WERI-Rb-1 (cell line): ENCODE data around the gene GHRL.
"Not testable (repeated sequence)": the region's sequence is repeated elsewhere in the genome, so short reads cannot be mapped to it uniquely, and the experiment has no call there.

Source experiments
- DNase-seq: peaks from one replicate; pipeline ENCODE4 v3.0.0-alpha.2; 2020
- H3K27ac ChIP-seq: fragments of 250-450 bp; sonication (Bioruptor Pico); 2 replicates; pipeline ENCODE4 v1.5.1; 2020; ENCODE audit warnings: mild to moderate bottlenecking, moderate library complexity
- H3K27me3 ChIP-seq: fragments of 250-450 bp; sonication (Bioruptor Pico); 2 replicates; pipeline ENCODE4 v1.5.1; 2021; ENCODE audit warnings: mild to moderate bottlenecking, low read depth, moderate library complexity; ENCODE audit not compliant: insufficient read depth, severe bottlenecking
- H3K36me3 ChIP-seq: fragments of 250-450 bp; sonication (Bioruptor Pico); 2 replicates; pipeline ENCODE4 v1.5.1; 2020; ENCODE audit warnings: mild to moderate bottlenecking, moderate library complexity
- H3K4me3 ChIP-seq: 2 replicates; pipeline ENCODE4 v1.5.1; 2011; ENCODE audit warnings: low read depth, mild to moderate bottlenecking, control low read depth, low read length
- H3K9me3 ChIP-seq: fragments of 250-450 bp; sonication (Bioruptor Pico); 2 replicates; pipeline ENCODE4 v1.5.1; 2021; ENCODE audit warnings: mild to moderate bottlenecking, moderate library complexity; ENCODE audit not compliant: severe bottlenecking
- CTCF ChIP-seq: IDR thresholded peaks from 2 replicates; pipeline ENCODE4 v1.5.1; 2011; ENCODE audit warnings: low read depth, mild to moderate bottlenecking, control low read depth, inconsistent platforms, low read length

Gene GHRL

GRCh38 chr3:10303785-10304184, 11.0 kb upstream of the GHRL start:
- Histone ChIP-seq H3K4me3 (no peak overlapping the region), H3K27me3 (no peaks in the 10 kb centered on the region), H3K27ac (no peak overlapping the region), H3K36me3 (peaks cover 75% of the 10 kb centered on the region), H3K9me3 (no peaks in the 10 kb centered on the region)
- DNase-seq, result no peak
- TF ChIP-seq CTCF, result no peak

GRCh38 chr3:10303105-10303504, 10.4 kb upstream of the GHRL start:
- Histone ChIP-seq H3K27me3 (no peaks in the 10 kb centered on the region), H3K9me3 (no peaks in the 10 kb centered on the region), H3K27ac (no peak overlapping the region), H3K36me3 (peaks cover 72% of the 10 kb centered on the region), H3K4me3 (no peak overlapping the region)
- no peak for DNase-seq
- no peak for TF ChIP-seq CTCF

GRCh38 chr3:10300087-10300486, 7.3 kb upstream of the GHRL start:
- H3K9me3 ChIP-seq, result no peaks in the 10 kb centered on the region
- peaks cover 60% of the 10 kb centered on the region for H3K36me3 ChIP-seq
- no peaks in the 10 kb centered on the region for H3K27me3 ChIP-seq
- no peak for DNase-seq
- H3K4me3 ChIP-seq, result no peak overlapping the region
- TF ChIP-seq CTCF, result no peak
- peak overlapping the region; percentile 70 for H3K27ac ChIP-seq

- H3K27ac ChIP-seq, result peak overlapping the region; percentile 70
- H3K9me3 ChIP-seq, result no peaks in the 10 kb centered on the region
- H3K27me3 ChIP-seq, result no peaks in the 10 kb centered on the region
- TF ChIP-seq CTCF, result no peak
- no peak for DNase-seq
- no peak overlapping the region for H3K4me3 ChIP-seq
- peaks cover 56% of the 10 kb centered on the region for H3K36me3 ChIP-seq
Measured at GRCh38 chr3:10299679-10300078, 6.9 kb upstream of the GHRL start.

- Histone ChIP-seq H3K4me3 (no peak overlapping the region), H3K9me3 (no peaks in the 10 kb centered on the region), H3K36me3 (peaks cover 51% of the 10 kb centered on the region), H3K27me3 (no peaks in the 10 kb centered on the region), H3K27ac (peak overlapping the region; percentile 70)
- DNase-seq, result peak; percentile 33
- TF ChIP-seq CTCF, result 0 out of 2 replicates have a peak, but pooled peaks have one; percentile 15
Measured at GRCh38 chr3:10299175-10299574, 6.4 kb upstream of the GHRL start.

GRCh38 chr3:10298064-10298463, 5.3 kb upstream of the GHRL start:
- not testable (repeated sequence) for DNase-seq, H3K9me3 ChIP-seq, H3K4me3 ChIP-seq, H3K27me3 ChIP-seq, H3K27ac ChIP-seq
- H3K36me3 ChIP-seq, result peaks cover 40% of the 10 kb centered on the region
